ENCODE data around the gene G6PC3.

DNA sequence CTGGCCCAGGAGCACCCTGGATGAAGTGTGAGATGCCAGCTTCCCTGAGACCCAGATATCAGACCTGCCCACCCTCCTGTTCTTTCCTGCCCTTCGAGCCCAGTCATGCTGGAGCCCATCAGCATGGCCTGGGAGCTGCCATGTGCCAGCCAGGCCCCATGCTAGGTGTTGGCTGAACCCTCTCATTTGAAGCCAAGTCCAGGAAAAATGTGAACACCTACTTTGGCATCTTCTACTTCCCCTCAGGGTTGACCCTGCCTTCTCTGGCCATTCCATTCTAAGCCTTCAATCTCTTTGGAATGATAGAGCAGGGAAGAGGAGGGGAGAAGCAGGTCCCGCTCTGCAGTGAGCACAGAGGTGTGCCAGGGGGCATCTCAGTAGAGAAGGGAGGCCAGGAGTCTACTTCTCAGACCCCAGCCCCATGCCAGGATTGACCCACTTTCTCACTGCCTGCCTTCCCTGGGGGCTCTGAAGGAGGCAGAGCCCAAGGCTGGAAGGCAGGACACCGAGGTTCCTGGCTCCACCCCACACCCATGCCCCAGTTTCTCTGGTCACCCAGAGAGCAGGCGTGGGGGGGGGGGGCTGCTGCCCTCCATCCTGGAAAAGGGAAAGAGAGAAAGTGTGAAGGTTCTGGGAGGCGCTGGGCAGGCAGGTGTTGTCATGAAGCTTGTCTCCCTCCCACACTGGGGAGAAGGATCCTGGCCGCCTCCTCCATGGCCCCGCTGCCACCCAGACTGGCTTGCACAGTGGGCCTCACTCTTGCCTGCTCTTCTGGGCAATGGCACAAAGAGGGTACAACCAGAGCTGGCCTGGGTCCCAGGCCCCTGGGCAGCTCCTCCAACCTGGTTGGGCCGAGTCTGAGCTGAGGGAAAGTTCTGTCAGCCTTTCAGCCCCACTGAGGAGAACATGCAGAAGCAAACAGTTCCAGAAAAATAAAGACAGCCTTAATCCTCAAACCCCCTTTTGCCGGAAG lies 43.6 kb downstream of the G6PC3 start:
- TF ChIP-seq, protein P1, sequence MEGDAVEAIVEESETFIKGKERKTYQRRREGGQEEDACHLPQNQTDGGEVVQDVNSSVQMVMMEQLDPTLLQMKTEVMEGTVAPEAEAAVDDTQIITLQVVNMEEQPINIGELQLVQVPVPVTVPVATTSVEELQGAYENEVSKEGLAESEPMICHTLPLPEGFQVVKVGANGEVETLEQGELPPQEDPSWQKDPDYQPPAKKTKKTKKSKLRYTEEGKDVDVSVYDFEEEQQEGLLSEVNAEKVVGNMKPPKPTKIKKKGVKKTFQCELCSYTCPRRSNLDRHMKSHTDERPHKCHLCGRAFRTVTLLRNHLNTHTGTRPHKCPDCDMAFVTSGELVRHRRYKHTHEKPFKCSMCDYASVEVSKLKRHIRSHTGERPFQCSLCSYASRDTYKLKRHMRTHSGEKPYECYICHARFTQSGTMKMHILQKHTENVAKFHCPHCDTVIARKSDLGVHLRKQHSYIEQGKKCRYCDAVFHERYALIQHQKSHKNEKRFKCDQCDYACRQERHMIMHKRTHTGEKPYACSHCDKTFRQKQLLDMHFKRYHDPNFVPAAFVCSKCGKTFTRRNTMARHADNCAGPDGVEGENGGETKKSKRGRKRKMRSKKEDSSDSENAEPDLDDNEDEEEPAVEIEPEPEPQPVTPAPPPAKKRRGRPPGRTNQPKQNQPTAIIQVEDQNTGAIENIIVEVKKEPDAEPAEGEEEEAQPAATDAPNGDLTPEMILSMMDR (IDR thresholded peaks at IDR 0.05; ENCODE audit: poor library complexity) = no peak
- TF ChIP-seq EZH2 (IDR thresholded peaks at IDR 0.05; ENCODE audit: borderline replicate concordance) = no peak

Measured in hepatocyte (in vitro differentiated cells).